ENCODE data around the gene PDCD1LG2.

DNA sequence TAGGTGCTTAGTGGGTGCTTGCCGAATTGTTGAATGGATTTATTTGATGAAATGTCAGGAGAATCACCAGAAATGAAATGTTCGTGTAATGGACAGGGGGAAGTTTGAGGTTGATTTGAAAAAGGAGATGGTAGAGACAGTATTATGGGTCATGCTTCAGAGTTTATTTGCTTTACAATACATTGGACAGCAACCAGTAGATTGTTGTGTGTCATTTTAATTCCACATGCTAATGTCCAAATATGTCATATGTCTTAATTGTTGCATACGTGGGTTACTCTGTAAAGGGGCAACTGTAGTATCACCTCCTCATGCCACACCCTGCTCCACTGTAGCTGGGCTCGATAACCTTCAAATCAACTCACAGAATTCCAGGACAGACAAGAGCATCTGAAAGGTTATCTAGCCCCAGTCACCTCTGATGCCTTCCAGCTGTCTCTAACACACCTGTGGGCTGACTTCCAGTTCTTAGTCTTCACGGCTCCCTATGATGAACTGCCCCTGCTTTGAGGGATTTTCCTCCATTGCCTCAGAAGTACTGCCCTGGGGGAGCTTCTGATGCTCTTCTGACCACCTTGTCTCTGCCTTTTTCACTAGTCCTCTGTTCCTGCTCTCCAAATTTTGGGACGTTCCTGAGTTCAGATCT, 1.7 kb downstream of the PDCD1LG2 start:
- TF ChIP-seq, protein P1, sequence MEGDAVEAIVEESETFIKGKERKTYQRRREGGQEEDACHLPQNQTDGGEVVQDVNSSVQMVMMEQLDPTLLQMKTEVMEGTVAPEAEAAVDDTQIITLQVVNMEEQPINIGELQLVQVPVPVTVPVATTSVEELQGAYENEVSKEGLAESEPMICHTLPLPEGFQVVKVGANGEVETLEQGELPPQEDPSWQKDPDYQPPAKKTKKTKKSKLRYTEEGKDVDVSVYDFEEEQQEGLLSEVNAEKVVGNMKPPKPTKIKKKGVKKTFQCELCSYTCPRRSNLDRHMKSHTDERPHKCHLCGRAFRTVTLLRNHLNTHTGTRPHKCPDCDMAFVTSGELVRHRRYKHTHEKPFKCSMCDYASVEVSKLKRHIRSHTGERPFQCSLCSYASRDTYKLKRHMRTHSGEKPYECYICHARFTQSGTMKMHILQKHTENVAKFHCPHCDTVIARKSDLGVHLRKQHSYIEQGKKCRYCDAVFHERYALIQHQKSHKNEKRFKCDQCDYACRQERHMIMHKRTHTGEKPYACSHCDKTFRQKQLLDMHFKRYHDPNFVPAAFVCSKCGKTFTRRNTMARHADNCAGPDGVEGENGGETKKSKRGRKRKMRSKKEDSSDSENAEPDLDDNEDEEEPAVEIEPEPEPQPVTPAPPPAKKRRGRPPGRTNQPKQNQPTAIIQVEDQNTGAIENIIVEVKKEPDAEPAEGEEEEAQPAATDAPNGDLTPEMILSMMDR (IDR thresholded peaks at IDR 0.05): no peak
- TF ChIP-seq, protein P2, sequence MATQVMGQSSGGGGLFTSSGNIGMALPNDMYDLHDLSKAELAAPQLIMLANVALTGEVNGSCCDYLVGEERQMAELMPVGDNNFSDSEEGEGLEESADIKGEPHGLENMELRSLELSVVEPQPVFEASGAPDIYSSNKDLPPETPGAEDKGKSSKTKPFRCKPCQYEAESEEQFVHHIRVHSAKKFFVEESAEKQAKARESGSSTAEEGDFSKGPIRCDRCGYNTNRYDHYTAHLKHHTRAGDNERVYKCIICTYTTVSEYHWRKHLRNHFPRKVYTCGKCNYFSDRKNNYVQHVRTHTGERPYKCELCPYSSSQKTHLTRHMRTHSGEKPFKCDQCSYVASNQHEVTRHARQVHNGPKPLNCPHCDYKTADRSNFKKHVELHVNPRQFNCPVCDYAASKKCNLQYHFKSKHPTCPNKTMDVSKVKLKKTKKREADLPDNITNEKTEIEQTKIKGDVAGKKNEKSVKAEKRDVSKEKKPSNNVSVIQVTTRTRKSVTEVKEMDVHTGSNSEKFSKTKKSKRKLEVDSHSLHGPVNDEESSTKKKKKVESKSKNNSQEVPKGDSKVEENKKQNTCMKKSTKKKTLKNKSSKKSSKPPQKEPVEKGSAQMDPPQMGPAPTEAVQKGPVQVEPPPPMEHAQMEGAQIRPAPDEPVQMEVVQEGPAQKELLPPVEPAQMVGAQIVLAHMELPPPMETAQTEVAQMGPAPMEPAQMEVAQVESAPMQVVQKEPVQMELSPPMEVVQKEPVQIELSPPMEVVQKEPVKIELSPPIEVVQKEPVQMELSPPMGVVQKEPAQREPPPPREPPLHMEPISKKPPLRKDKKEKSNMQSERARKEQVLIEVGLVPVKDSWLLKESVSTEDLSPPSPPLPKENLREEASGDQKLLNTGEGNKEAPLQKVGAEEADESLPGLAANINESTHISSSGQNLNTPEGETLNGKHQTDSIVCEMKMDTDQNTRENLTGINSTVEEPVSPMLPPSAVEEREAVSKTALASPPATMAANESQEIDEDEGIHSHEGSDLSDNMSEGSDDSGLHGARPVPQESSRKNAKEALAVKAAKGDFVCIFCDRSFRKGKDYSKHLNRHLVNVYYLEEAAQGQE (IDR thresholded peaks at IDR 0.05; ENCODE audit: insufficient read depth in 1 of 2, low read depth in 2 of 2, low read length in 1 of 2): no peak

Measured in Panc1 (cell line).